Panc1 (cell line): ENCODE measurements around the gene TIMM29. TPM values are rescaled to one million over a fixed set of nuclear protein-coding genes. Genes with fewer than 3 reads are reported as not detected.

ENCODE experiments used
- ATAC-seq: fragments of 200-7000 bp; cut with Tn5 transposase; 2 replicates; pipeline ENCODE4 v1.9.1; 2020; ENCODE audit warnings: mild to moderate bottlenecking, moderate library complexity
- BruUV-seq: library from RNA; stranded (reverse); fragments of 400-500 nt; replicated peaks from 2 replicates; lab custom pipeline; 2021; lab: Mats Ljungman, UMichigan
- CTCF ChIA-PET: fragments of 300-600 bp; sonication (Branson Sonifier 250); formaldehyde crosslinking; loops from one replicate; lab custom pipeline; 2022; ENCODE audit warnings: antibody characterized with exemption; lab: Charles Lee
- POLR2A ChIA-PET: fragments of 300-600 bp; sonication (Branson Sonifier 250); formaldehyde crosslinking; loops from one replicate; lab custom pipeline; 2022; ENCODE audit warnings: antibody characterized with exemption; lab: Charles Lee
- DNase-seq: peaks from one replicate; pipeline ENCODE4 v3.0.0-alpha.2; 2010; ENCODE audit warnings: low read depth, low spot score
- H3K27ac ChIP-seq: 2 replicates; pipeline ENCODE4 v1.5.1; 2011; ENCODE audit warnings: mild to moderate bottlenecking, low read length, inconsistent platforms
- H3K27me3 ChIP-seq: fragments of 200-500 bp; sonication (Bioruptor generic); 2 replicates; pipeline ENCODE4 v1.6.0; 2014; ENCODE audit warnings: low read length, inconsistent platforms; ENCODE audit not compliant: control insufficient read depth, insufficient read depth
- H3K36me3 ChIP-seq: fragments of 200-500 bp; sonication (Bioruptor generic); 2 replicates; pipeline ENCODE4 v1.5.1; 2014; ENCODE audit warnings: inconsistent platforms, mild to moderate bottlenecking, low read length, moderate library complexity; ENCODE audit not compliant: control insufficient read depth, insufficient read depth
- H3K4me1 ChIP-seq: 2 replicates; pipeline ENCODE4 v1.5.1; 2011; ENCODE audit warnings: inconsistent platforms, mild to moderate bottlenecking, low read length, moderate library complexity; ENCODE audit not compliant: control insufficient read depth, insufficient read depth
- H3K4me3 ChIP-seq, 2 experiments: 2 replicates each; pipeline ENCODE4 v1.5.1; 2011 to 2012; ENCODE audit warnings: low read depth in 2 of 2, low read length in 2 of 2, mild to moderate bottlenecking in 2 of 2, inconsistent platforms in 1 of 2, moderate library complexity in 1 of 2
- H3K9me3 ChIP-seq: fragments of 200-500 bp; sonication (Bioruptor generic); 2 replicates; pipeline ENCODE4 v1.5.1; 2014; ENCODE audit warnings: low read depth, mild to moderate bottlenecking, inconsistent platforms, low read length, moderate library complexity; ENCODE audit not compliant: control insufficient read depth, insufficient read depth
- POLR2AphosphoS5 ChIP-seq: IDR thresholded peaks from 2 replicates; pipeline ENCODE4 v1.6.1; 2012; ENCODE audit warnings: mild to moderate bottlenecking, low read depth, low read length, moderate library complexity
- SIN3A ChIP-seq: IDR thresholded peaks from 2 replicates; pipeline ENCODE4 v1.6.1; 2012; ENCODE audit warnings: low read depth, mild to moderate bottlenecking, low read length, moderate library complexity, borderline replicate concordance; ENCODE audit not compliant: insufficient read depth
- TCF7L2 ChIP-seq: IDR thresholded peaks from 2 replicates; pipeline ENCODE4 v1.6.1; 2011; ENCODE audit warnings: mild to moderate bottlenecking, low read depth, low read length, inconsistent platforms
- in situ Hi-C: cut with HindIII; loops from 2 replicates; pipeline ENCODE4 v1.10.0; 2016; ENCODE audit warnings: low sequenced_read_pairs, low pct_unique_long_range_greater_than_20kb
- intact Hi-C: fragments of 100-400 bp; cut with micrococcal nuclease; formaldehyde crosslinking; loops from one replicate; pipeline ENCODE4 v1.10.0; 2022; ENCODE audit not compliant: unreplicated experiment
- total RNA-seq: library from RNA; stranded (reverse); gene quantifications from one replicate; pipeline ENCODE4 v1.2.1, GENCODE V29; 2021; ENCODE audit not compliant: unreplicated experiment
- TF ChIP-seq, protein P1 (sequence below): fragments of 450-650 bp; IDR thresholded peaks from 2 replicates; pipeline ENCODE4 v1.5.1; 2017; ENCODE audit warnings: mild to moderate bottlenecking
- TF ChIP-seq, protein P2 (sequence below), 2 experiments: IDR thresholded peaks; 2 replicates each; pipeline ENCODE4 v1.6.1; 2011 to 2012; ENCODE audit warnings: low read depth in 2 of 2, control low read depth in 1 of 2, low read length in 1 of 2, mild to moderate bottlenecking in 1 of 2, moderate library complexity in 1 of 2; ENCODE audit not compliant: insufficient read depth in 1 of 2

The TIMM29 gene
- total RNA-seq, 1 experiment from 2014 or later = 16.5 TPM

DNA sequence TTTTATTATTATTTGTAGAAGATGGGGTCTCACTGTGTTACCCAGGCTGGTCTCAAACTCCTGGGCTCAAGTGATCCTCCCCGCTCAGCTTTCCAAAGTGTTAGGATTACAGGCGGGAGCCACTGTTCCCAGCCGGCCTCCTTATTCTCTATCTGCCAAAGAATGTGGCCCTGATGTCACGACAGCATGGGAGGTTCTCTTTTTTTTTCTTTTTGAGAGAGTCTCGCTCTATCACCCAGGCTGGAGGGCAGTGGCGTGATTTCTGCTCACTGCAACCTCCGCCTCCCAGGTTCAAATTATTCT is 33.7 kb upstream of the TIMM29 start:
- CTCF ChIA-PET = no interaction called here
- in situ Hi-C loops = no loop called here
- ATAC-seq = no peak
- no peak overlapping the region for H3K4me3 ChIP-seq
- no peak for DNase-seq
- POLR2A ChIA-PET = no interaction called here
- no peak overlapping the region for H3K27ac ChIP-seq
- peaks cover 20% of the 10 kb centered on the region for H3K4me1 ChIP-seq
- H3K27me3 ChIP-seq = no peaks in the 10 kb centered on the region
- TF ChIP-seq TCF7L2 = no peak
- TF ChIP-seq, protein P1, sequence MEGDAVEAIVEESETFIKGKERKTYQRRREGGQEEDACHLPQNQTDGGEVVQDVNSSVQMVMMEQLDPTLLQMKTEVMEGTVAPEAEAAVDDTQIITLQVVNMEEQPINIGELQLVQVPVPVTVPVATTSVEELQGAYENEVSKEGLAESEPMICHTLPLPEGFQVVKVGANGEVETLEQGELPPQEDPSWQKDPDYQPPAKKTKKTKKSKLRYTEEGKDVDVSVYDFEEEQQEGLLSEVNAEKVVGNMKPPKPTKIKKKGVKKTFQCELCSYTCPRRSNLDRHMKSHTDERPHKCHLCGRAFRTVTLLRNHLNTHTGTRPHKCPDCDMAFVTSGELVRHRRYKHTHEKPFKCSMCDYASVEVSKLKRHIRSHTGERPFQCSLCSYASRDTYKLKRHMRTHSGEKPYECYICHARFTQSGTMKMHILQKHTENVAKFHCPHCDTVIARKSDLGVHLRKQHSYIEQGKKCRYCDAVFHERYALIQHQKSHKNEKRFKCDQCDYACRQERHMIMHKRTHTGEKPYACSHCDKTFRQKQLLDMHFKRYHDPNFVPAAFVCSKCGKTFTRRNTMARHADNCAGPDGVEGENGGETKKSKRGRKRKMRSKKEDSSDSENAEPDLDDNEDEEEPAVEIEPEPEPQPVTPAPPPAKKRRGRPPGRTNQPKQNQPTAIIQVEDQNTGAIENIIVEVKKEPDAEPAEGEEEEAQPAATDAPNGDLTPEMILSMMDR = no peak
- TF ChIP-seq SIN3A = no peak
- TF ChIP-seq, protein P2, sequence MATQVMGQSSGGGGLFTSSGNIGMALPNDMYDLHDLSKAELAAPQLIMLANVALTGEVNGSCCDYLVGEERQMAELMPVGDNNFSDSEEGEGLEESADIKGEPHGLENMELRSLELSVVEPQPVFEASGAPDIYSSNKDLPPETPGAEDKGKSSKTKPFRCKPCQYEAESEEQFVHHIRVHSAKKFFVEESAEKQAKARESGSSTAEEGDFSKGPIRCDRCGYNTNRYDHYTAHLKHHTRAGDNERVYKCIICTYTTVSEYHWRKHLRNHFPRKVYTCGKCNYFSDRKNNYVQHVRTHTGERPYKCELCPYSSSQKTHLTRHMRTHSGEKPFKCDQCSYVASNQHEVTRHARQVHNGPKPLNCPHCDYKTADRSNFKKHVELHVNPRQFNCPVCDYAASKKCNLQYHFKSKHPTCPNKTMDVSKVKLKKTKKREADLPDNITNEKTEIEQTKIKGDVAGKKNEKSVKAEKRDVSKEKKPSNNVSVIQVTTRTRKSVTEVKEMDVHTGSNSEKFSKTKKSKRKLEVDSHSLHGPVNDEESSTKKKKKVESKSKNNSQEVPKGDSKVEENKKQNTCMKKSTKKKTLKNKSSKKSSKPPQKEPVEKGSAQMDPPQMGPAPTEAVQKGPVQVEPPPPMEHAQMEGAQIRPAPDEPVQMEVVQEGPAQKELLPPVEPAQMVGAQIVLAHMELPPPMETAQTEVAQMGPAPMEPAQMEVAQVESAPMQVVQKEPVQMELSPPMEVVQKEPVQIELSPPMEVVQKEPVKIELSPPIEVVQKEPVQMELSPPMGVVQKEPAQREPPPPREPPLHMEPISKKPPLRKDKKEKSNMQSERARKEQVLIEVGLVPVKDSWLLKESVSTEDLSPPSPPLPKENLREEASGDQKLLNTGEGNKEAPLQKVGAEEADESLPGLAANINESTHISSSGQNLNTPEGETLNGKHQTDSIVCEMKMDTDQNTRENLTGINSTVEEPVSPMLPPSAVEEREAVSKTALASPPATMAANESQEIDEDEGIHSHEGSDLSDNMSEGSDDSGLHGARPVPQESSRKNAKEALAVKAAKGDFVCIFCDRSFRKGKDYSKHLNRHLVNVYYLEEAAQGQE (IDR thresholded peaks at IDR 0.05; ENCODE audit: insufficient read depth in 1 of 2, low read depth in 2 of 2, low read length in 1 of 2) = no peak
- TF ChIP-seq POLR2AphosphoS5 = no peak
- no TSS peak for BruUV-seq
- intact Hi-C loops = no loop called here
- no peaks in the 10 kb centered on the region for H3K9me3 ChIP-seq
- no peaks in the 10 kb centered on the region for H3K36me3 ChIP-seq

DNA sequence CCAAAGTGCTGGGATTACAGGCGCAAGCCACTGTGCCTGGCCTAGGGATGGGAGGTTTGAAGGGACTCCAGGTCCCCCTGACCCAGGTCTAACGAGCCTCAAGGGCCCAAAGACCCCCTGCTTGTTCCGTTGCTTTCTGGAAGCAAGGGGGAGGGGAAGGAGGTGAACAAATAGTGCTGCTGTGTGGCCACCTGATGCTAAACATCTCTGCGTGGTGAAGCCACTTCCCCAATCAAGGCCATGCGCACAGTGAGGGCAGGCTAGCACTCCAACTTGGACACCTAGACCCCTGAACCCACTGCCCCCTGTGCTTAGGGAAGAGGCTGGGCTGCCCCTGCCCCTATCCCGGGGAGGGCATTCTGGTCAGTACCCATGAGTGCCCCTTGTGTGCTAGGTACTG is 33.2 kb upstream of the TIMM29 start:
- in situ Hi-C loops (no loop called here), intact Hi-C loops (no loop called here)
- CTCF ChIA-PET = no interaction called here
- H3K27ac ChIP-seq = no peak overlapping the region
- H3K36me3 ChIP-seq = no peaks in the 10 kb centered on the region
- no peaks in the 10 kb centered on the region for H3K27me3 ChIP-seq
- no peak overlapping the region for H3K4me3 ChIP-seq
- peaks cover 20% of the 10 kb centered on the region for H3K4me1 ChIP-seq
- no peaks in the 10 kb centered on the region for H3K9me3 ChIP-seq
- POLR2A ChIA-PET = no interaction called here
- no peak for TF ChIP-seq SIN3A
- TF ChIP-seq TCF7L2 = no peak
- no TSS peak for BruUV-seq
- ATAC-seq (no peak), DNase-seq (no peak)

DNA sequence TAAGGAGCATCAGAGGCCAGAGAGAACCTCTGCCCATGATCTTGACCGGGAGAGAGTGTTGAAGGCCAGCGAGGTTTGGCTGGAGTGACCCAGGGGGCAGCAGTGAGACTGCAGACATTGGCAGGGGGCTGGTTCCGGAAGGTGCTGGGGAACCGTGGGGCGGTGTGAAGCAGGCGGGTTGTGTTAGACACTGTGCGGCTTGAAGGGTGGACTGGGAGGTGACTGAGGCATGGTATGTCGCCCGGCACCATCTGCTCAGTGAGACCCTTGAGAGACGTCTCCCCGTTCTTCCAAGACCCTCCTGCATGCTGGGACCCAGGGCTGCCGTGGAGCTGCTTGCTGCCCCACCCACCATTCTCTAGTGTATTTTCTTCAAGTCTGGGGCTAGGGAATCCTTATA is 32.7 kb upstream of the TIMM29 start:
- TF ChIP-seq POLR2AphosphoS5 (no peak), TCF7L2 (no peak), SIN3A (no peak)
- TF ChIP-seq, protein P2 (IDR thresholded peaks at IDR 0.05; ENCODE audit: insufficient read depth in 1 of 2, low read depth in 2 of 2, low read length in 1 of 2) = no peak
- TF ChIP-seq, protein P1 = no peak; the same call in 1 of the 2 replicates
- CTCF ChIA-PET = no interaction called here
- ATAC-seq = no peak

More for the DNA sequence above, 32.7 kb upstream of the TIMM29 start:
- in situ Hi-C loops = no loop called here
- intact Hi-C loops = no loop called here
- Histone ChIP-seq H3K36me3 (no peaks in the 10 kb centered on the region), H3K9me3 (no peaks in the 10 kb centered on the region), H3K4me3 (no peak overlapping the region), H3K27me3 (no peaks in the 10 kb centered on the region), H3K4me1 (peaks cover 20% of the 10 kb centered on the region), H3K27ac (no peak overlapping the region)
- no peak for DNase-seq
- no TSS peak for BruUV-seq
- POLR2A ChIA-PET = no interaction called here
